Activated naive CD8-positive, alpha-beta T cell treated with anti-CD3 and anti-CD28 coated beads, Interleukin-2, amount 50 U/mL, for 24 hours (primary cell): Measurements from ENCODE around the gene STK39.

Source experiments
- ATAC-seq: fragments of 150-1000 bp; cut with Tn5 transposase; one replicate; pipeline ENCODE4 v1.10.0; 2021
- DNase-seq: peaks from one replicate; pipeline ENCODE4 v3.0.0; 2021
- H3K27ac Mint-ChIP-seq: one replicate; pipeline ENCODE4 v1.8.0; 2021; ENCODE audit warnings: mild to moderate bottlenecking, mixed read lengths
- H3K27me3 Mint-ChIP-seq: one replicate; pipeline ENCODE4 v1.8.0; 2021; ENCODE audit warnings: mixed read lengths
- H3K36me3 Mint-ChIP-seq: one replicate; pipeline ENCODE4 v1.8.0; 2021; ENCODE audit warnings: low read depth, mixed read lengths
- H3K4me1 Mint-ChIP-seq: one replicate; pipeline ENCODE4 v1.8.0; 2021; ENCODE audit warnings: mixed read lengths
- H3K4me3 Mint-ChIP-seq: one replicate; pipeline ENCODE4 v1.8.0; 2021; ENCODE audit warnings: mild to moderate bottlenecking, moderate library complexity, mixed read lengths
- H3K9me3 Mint-ChIP-seq: one replicate; pipeline ENCODE4 v1.8.0; 2021; ENCODE audit warnings: mixed read lengths

STK39 gene

GRCh38 chr2:168207851-168208250 is 39.5 kb downstream of the STK39 start:
- no peak overlapping the region for H3K27ac Mint-ChIP-seq
- peaks cover 54% of the 10 kb centered on the region for H3K4me1 Mint-ChIP-seq

DNA sequence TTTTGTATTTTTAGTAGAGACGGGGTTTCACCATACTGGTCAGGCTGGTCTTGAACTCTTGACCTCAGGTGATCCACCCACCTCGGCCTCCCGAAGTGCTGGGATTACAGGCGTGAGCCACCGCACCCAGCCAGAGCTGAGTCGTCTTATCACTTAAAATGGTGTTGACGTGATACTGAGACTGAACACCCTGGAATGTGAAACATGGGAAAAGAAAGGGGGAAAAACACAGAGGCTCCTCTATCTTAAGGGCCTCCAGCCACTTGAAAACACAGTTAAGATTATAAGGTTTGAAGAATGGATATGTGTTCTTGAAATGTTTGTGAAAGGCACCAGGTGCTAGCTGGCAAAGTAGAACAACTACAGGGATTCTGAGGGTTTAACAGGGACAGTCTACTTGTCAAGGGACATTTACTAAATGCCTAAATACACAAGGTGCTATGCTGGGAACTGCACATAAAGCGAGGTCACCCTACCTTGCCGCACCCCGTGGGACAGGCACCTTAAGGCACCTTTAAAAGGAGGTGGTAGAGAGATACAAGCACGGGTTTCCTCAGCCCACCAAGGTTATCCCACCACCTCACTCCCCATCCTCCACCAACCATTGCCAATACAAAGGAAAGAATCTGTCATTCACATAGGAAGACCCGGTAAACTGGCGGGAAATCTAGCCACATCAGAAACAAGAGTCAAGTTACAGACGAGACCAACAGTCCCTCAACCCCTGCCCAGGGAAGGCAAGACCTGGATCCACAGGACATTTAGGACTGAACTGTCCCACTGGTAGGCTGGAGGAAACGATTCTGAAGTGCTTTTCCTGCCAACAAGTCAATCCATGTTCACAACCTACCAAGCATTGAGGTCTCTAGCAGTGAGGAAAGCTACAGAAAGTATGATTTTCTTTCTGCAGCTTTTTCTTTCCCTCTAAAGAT is 43.4 kb downstream of the STK39 start:
- Mint-ChIP-seq H3K4me1 (peaks cover 49% of the 10 kb centered on the region), H3K9me3 (no peaks in the 10 kb centered on the region), H3K36me3 (peaks cover 16% of the 10 kb centered on the region), H3K4me3 (no peak overlapping the region), H3K27me3 (no peaks in the 10 kb centered on the region), H3K27ac (no peak overlapping the region)
- ATAC-seq (no peak), DNase-seq (no peak)

More at GRCh38 chr2:168207851-168208250, 39.5 kb downstream of the STK39 start:
- no peaks in the 10 kb centered on the region for H3K9me3 Mint-ChIP-seq
- peaks cover 13% of the 10 kb centered on the region for H3K36me3 Mint-ChIP-seq
- H3K27me3 Mint-ChIP-seq: no peaks in the 10 kb centered on the region
- no peak overlapping the region for H3K4me3 Mint-ChIP-seq
- DNase-seq: no peak
- no peak for ATAC-seq

- H3K4me3 Mint-ChIP-seq: no peak overlapping the region
- DNase-seq: no peak
Measured at GRCh38 chr2:168201584-168202116, 45.7 kb downstream of the STK39 start.

GRCh38 chr2:168200930-168201583 is 46.3 kb downstream of the STK39 start:
- Mint-ChIP-seq H3K4me3 (no peak overlapping the region), H3K27me3 (no peaks in the 10 kb centered on the region), H3K27ac (no peak overlapping the region), H3K36me3 (peaks cover 12% of the 10 kb centered on the region), H3K4me1 (peaks cover 50% of the 10 kb centered on the region), H3K9me3 (no peaks in the 10 kb centered on the region)
- ATAC-seq (no peak), DNase-seq (no peak)

More at GRCh38 chr2:168201584-168202116, 45.7 kb downstream of the STK39 start:
- Mint-ChIP-seq H3K9me3 (no peaks in the 10 kb centered on the region), H3K4me1 (peaks cover 46% of the 10 kb centered on the region), H3K36me3 (peaks cover 12% of the 10 kb centered on the region), H3K27me3 (no peaks in the 10 kb centered on the region), H3K27ac (no peak overlapping the region)
- ATAC-seq: no peak

DNA sequence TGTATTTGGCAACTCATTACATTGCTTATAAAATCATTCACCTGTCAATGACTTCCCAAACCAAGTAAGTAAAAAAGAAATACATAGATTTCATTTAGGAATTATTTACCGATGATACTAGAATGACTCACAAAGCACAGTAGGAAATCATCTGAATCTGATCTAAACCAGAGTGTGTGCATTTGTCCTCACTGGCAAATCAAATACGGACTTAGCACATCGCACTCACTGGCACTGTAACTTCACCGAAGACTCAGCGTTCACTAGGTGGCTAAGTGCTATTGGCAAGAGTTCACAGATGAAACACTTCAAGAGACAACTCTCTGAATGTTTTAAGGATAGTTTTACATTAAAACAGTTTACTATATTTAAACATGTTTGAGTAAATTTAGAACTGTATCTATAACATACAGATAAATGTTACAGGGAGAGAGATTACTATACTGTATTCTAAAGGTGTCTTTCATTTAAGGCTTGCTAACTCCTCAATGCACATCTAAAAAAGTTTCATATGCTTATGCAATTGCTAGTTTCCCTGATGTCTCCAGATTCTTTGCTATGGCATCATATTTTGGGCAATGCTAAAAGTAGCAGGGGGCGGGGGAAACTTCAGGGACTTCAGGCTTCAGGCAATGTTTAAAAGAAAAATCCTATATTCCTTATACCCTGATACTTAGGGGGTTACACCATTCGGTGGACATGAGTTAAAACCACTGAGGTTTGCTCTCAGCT is 48.8 kb downstream of the STK39 start:
- Mint-ChIP-seq H3K4me1 (peaks cover 73% of the 10 kb centered on the region), H3K4me3 (no peak overlapping the region)
- no peak for ATAC-seq

GRCh38 chr2:168196764-168197180 is 50.6 kb downstream of the STK39 start:
- Mint-ChIP-seq H3K4me1 (peaks cover 83% of the 10 kb centered on the region), H3K9me3 (no peaks in the 10 kb centered on the region), H3K4me3 (no peak overlapping the region), H3K27ac (no peak overlapping the region), H3K36me3 (peaks cover 7% of the 10 kb centered on the region), H3K27me3 (no peaks in the 10 kb centered on the region)
- DNase-seq (no peak), ATAC-seq (no peak)

More for the DNA sequence above, 48.8 kb downstream of the STK39 start:
- no peak for DNase-seq
- Mint-ChIP-seq H3K27me3 (no peaks in the 10 kb centered on the region), H3K9me3 (no peaks in the 10 kb centered on the region), H3K36me3 (peaks cover 12% of the 10 kb centered on the region), H3K27ac (no peak overlapping the region)

GRCh38 chr2:168194784-168195522 is 52.4 kb downstream of the STK39 start:
- H3K4me1 Mint-ChIP-seq: peaks cover 79% of the 10 kb centered on the region
- no peaks in the 10 kb centered on the region for H3K9me3 Mint-ChIP-seq
- peak; percentile 34 for DNase-seq

GRCh38 chr2:168192839-168193616 is 54.4 kb downstream of the STK39 start:
- Mint-ChIP-seq H3K27ac (peak overlapping the region; percentile 77), H3K4me3 (peak overlapping the region; percentile 37), H3K27me3 (no peaks in the 10 kb centered on the region), H3K9me3 (no peaks in the 10 kb centered on the region), H3K4me1 (peaks cover 66% of the 10 kb centered on the region), H3K36me3 (peaks cover 7% of the 10 kb centered on the region)
- ATAC-seq (peak; percentile 79), DNase-seq (peak; percentile 28)

More at GRCh38 chr2:168194784-168195522, 52.4 kb downstream of the STK39 start:
- Mint-ChIP-seq H3K27me3 (no peaks in the 10 kb centered on the region), H3K27ac (peak overlapping the region; percentile 99), H3K36me3 (peaks cover 7% of the 10 kb centered on the region), H3K4me3 (peak overlapping the region; percentile 76)
- peak; percentile 85 for ATAC-seq

DNA sequence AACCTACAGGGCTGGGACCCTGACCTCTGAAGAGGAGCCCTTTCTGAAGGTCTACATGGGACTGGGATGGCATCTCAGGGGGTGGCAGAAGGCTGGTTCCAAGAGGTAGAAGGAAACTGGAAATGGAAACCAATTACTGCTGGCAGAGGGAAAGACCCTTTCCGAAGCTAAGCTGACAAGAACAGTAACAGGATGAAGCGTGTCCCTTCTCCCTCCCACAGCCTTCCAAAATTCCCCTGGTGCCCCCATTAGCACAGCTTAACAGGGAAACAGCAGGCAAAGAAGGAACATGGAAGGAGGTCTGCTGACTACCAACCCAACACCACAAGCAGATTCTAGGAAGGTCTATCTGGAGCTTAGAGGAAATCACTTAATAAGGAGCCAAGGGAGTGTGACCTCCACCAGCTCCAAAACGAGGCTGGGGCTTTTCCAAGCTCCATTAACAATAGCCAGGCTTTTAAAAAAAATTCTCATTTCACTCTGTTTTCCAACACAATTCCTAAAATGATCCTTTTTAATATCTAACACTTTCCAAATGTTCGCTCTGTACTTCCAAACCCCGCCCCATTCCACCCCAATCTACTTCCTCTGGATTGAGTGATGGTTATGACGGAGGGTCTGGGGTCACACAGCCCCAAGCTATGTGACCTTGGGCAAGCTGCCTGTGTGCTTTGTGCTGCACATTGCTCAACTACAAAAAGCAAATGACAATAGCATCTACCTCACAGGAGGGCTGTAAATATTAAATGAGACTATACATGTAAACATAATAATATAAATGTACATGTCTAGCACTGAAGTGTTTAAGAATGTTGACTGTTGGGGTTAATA is 55.2 kb downstream of the STK39 start:
- peaks cover 64% of the 10 kb centered on the region for H3K4me1 Mint-ChIP-seq
- ATAC-seq: no peak

GRCh38 chr2:168190590-168191336 is 56.6 kb downstream of the STK39 start:
- ATAC-seq (no peak), DNase-seq (no peak)
- Mint-ChIP-seq H3K4me1 (peaks cover 58% of the 10 kb centered on the region), H3K27ac (no peak overlapping the region), H3K36me3 (no peaks in the 10 kb centered on the region), H3K4me3 (no peak overlapping the region), H3K9me3 (no peaks in the 10 kb centered on the region), H3K27me3 (no peaks in the 10 kb centered on the region)

More for the DNA sequence above, 55.2 kb downstream of the STK39 start:
- no peak for DNase-seq
- Mint-ChIP-seq H3K36me3 (peaks cover 7% of the 10 kb centered on the region), H3K27me3 (no peaks in the 10 kb centered on the region), H3K4me3 (no peak overlapping the region), H3K9me3 (no peaks in the 10 kb centered on the region), H3K27ac (peak overlapping the region; percentile 77)

DNA sequence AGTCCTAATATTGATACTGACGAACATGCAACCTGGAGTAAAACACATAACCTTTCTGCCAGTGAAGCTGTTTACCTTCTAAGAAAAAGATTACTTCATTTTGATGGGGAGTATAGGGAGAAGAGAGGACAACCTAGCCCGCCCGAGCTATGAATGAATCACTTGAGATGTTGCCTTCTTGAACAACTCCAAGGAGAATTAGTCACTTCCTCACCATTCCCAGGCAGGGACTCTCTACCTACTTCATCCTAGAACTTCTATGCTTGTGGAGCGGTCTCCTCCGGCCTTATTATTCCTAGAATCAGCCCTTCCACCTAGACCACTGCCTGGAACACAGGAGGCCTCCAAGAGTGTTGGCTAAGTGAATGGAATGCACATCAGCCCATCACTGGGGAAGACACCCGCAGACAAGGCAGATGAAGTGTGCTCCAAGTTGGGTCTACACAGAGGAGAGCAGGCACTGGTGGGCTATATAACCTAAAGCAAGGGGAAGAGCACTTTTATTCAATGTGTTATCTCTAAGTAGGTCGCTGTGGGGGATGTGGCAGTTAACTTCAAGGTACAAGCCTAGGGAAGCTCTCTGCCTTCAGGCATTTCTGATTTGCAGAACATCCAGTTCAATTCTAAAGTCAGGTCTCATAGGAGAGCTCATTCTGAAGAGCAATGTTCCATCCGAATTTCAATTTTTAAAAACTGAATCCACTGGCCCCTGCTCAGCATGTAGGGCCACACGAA is 57.4 kb downstream of the STK39 start:
- H3K36me3 Mint-ChIP-seq: no peaks in the 10 kb centered on the region
- ATAC-seq (no peak), DNase-seq (no peak)
- no peaks in the 10 kb centered on the region for H3K27me3 Mint-ChIP-seq
- H3K4me1 Mint-ChIP-seq: peaks cover 58% of the 10 kb centered on the region
- no peak overlapping the region for H3K4me3 Mint-ChIP-seq
- H3K9me3 Mint-ChIP-seq: no peaks in the 10 kb centered on the region
- H3K27ac Mint-ChIP-seq: no peak overlapping the region
